Thymus (tissue), 11 donors: ENCODE measurements around the gene SFTPA1. TPM values are rescaled to one million over a fixed set of nuclear protein-coding genes. Genes with fewer than 3 reads are reported as not detected.
"Not testable (repeated sequence)": the region's sequence is repeated elsewhere in the genome, so short reads cannot be mapped to it uniquely, and the experiment has no call there.

ENCODE experiments used
- DNase-seq, 9 donors: peaks; one replicate each; pipeline ENCODE4 v3.0.0-alpha.2; 2013; ENCODE audit warnings: low spot score in 9 of 9, low read depth in 6 of 9, missing footprints in 1 of 9
- H3K27ac ChIP-seq, 2 donors: one replicate each; pipeline ENCODE4 v1.5.1; 2013; ENCODE audit warnings: control low read depth in 1 of 2, low read depth in 1 of 2, low read length in 1 of 2, mild to moderate bottlenecking in 1 of 2, moderate library complexity in 1 of 2
- H3K27me3 ChIP-seq, 2 donors: one replicate each; pipeline ENCODE4 v1.5.1; 2013; ENCODE audit warnings: low read length in 1 of 2; ENCODE audit not compliant: control insufficient read depth in 2 of 2, insufficient read depth in 1 of 2
- H3K36me3 ChIP-seq, 2 donors: one replicate each; pipeline ENCODE4 v1.5.1; 2013; ENCODE audit warnings: low read length in 1 of 2, mild to moderate bottlenecking in 1 of 2, moderate library complexity in 1 of 2; ENCODE audit not compliant: control insufficient read depth in 2 of 2, insufficient read depth in 2 of 2
- H3K4me1 ChIP-seq, 2 donors: one replicate each; pipeline ENCODE4 v1.5.1; 2013; ENCODE audit warnings: low read length in 2 of 2; ENCODE audit not compliant: control insufficient read depth in 2 of 2, insufficient read depth in 2 of 2
- H3K4me3 ChIP-seq, 2 donors: one replicate each; pipeline ENCODE4 v1.5.1; 2013; ENCODE audit warnings: low read length in 2 of 2, control low read depth in 1 of 2, mild to moderate bottlenecking in 1 of 2
- H3K9me3 ChIP-seq, 2 donors: one replicate each; pipeline ENCODE4 v1.5.1; 2013; ENCODE audit warnings: low read length in 1 of 2, mild to moderate bottlenecking in 1 of 2; ENCODE audit not compliant: control insufficient read depth in 2 of 2, insufficient read depth in 1 of 2
- WGBS: extraction: QIAGEN DNeasy Blood & Tissue Kit; methylation state at CpG from one replicate; pipeline ENCODE4 v1.1.7; 2013; 5-methylcytosine and 5-hydroxymethylcytosine counted together
- polyA plus RNA-seq: library from polyadenylated mRNA; stranded (reverse); fragments of 200-250 nt; gene quantifications from one replicate; pipeline ENCODE4 v1.2.3, GENCODE V29; 2013
- total RNA-seq: library from RNA; stranded (reverse); fragments of 120-200 nt; gene quantifications from one replicate; pipeline ENCODE4 v1.2.4, GENCODE V29; 2013
- donor health status: healthy.

Gene SFTPA1
- total and polyA plus RNA-seq, 2 donors: 1.4 to 6.4 TPM

DNA sequence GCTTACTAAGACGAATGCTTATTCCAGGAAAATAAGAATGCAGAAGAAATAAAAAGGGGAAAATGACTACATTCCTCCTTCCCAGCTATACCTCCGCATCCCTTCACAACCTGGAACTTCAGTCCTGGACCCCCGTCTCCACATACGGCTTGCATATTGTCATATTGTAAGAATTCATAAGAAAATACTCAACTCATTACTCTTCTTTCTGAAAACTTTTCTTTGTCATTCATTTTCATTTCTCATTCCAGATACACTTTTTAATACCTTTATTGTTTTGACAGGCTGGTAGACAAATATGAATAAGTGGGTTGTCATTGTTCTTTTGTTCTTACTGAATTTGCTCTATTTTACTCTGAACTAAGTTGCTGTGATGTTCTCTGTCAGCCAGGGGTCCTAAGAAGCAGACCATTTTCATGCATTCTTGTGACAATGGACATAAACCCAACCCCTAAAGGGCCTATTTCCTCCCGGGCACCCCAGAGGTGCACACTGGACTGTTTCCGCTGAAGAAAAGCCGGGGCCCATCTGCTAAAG is 27.2 kb upstream of the SFTPA1 start:
- Histone ChIP-seq H3K4me3 (no peak overlapping the region), H3K27me3 (no peaks in the 10 kb centered on the region), H3K9me3 (no peaks in the 10 kb centered on the region), H3K27ac (no peak overlapping the region), H3K36me3 (no peaks in the 10 kb centered on the region), H3K4me1 (no peaks in the 10 kb centered on the region)
- WGBS: 91% methylated on average over 7 of the region's 7 CpGs
- no peak for DNase-seq

DNA sequence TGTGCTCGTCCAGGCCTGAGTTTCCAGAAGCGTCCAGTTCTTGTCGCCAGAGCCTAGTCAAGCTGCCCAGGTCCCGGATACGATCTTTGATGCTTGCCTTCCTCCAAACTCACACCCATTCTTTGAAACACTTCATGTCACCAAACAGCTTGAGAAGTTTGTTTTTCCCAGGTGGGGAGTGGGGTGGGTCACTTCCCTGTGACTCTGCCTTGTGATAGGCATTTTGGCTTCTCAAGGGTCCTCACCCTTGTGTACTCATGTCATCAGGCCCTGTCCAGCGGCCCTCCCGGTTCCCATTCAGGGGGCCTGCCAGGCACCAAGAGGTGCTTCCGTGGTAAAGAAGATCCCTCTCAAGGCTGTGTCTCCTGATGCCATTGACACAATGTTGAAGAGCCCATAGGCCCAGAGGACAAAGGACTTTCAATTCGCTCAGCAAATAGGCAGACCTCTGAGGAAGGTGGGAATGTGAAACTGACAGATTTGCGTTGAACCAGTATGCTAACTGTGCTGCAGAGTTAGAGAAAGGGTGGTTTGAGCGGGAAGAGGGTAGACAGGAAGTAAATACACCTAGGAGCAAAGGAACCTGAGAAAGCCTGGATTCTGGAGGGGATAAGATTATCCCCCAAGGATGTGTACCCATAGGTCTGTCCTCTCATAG is 24.7 kb upstream of the SFTPA1 start:
- no peak for DNase-seq
- Histone ChIP-seq H3K4me1 (no peaks in the 10 kb centered on the region), H3K4me3 (no peak overlapping the region), H3K36me3 (no peaks in the 10 kb centered on the region), H3K9me3 (no peaks in the 10 kb centered on the region), H3K27me3 (no peaks in the 10 kb centered on the region), H3K27ac (no peak overlapping the region)
- 97% methylated on average over 11 of the region's 11 CpGs for WGBS

DNA sequence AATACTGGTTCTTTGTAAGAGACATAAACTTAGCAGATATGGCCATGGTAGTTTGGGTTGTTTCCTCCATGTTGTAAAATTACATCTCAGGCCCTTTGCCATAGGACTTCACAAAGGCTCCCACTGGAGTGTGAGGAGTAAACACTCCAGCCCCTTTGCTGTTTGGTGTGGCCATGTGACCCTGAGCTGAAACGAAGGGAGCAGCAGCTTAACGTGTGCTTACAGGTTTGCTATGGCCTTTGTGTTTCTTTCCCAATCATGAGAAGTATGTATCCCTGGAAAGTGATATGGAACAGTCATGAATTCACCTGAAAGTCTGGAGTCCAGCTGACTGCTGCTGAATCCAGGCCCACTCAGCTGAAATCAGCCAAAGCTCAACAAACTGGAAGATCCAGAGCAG is 23.8 kb upstream of the SFTPA1 start:
- H3K27ac ChIP-seq: no peak overlapping the region
- no peak overlapping the region for H3K4me3 ChIP-seq
- no peaks in the 10 kb centered on the region for H3K27me3 ChIP-seq
- DNase-seq: no peak
- 92% methylated on average over 2 of the region's 2 CpGs for WGBS
- H3K36me3 ChIP-seq: no peaks in the 10 kb centered on the region
- H3K4me1 ChIP-seq: no peaks in the 10 kb centered on the region
- H3K9me3 ChIP-seq: no peaks in the 10 kb centered on the region

DNA sequence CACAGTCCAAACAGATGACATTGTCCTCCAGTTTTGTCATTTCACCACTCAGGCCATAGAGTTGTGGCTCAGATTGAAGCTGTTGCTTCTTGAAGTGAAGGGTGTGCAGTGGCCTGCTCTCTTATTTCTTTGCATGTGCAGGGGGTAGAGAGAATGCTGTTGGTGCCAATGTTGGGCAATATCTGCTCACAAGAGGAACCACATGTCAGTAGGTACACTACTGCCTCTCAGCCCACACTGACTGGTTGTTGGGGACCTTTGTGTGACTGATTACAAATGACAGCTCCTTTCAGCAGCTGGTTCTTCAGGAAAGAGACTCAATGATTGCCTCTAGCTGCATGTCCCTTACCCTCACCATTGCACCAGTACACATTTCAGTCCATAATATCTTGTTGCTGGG is 21.9 kb upstream of the SFTPA1 start:
- H3K9me3 ChIP-seq: no peaks in the 10 kb centered on the region
- no peaks in the 10 kb centered on the region for H3K36me3 ChIP-seq
- H3K4me1 ChIP-seq: no peaks in the 10 kb centered on the region
- H3K27ac ChIP-seq: no peak overlapping the region
- DNase-seq: no peak
- H3K27me3 ChIP-seq: no peaks in the 10 kb centered on the region
- H3K4me3 ChIP-seq: no peak overlapping the region

GRCh38 chr10:79593377-79593776 is 17.4 kb upstream of the SFTPA1 start:
- Histone ChIP-seq H3K4me1 (no peaks in the 10 kb centered on the region), H3K27me3 (no peaks in the 10 kb centered on the region), H3K4me3 (no peak overlapping the region), H3K9me3 (no peaks in the 10 kb centered on the region), H3K36me3 (no peaks in the 10 kb centered on the region), H3K27ac (no peak overlapping the region)
- no peak for DNase-seq
- WGBS: 96% methylated on average over 1 of the region's 1 CpG

GRCh38 chr10:79594565-79594964 is 16.2 kb upstream of the SFTPA1 start:
- not testable (repeated sequence) for DNase-seq, H3K27me3 ChIP-seq, H3K9me3 ChIP-seq, H3K4me3 ChIP-seq, H3K27ac ChIP-seq, H3K36me3 ChIP-seq, H3K4me1 ChIP-seq
- WGBS: 97% methylated on average over 3 of the region's 3 CpGs

GRCh38 chr10:79595510-79595909 is 15.2 kb upstream of the SFTPA1 start:
- H3K9me3 ChIP-seq: no peaks in the 10 kb centered on the region
- H3K27me3 ChIP-seq: no peaks in the 10 kb centered on the region
- DNase-seq: no peak
- 79% methylated on average over 3 of the region's 3 CpGs for WGBS
- no peaks in the 10 kb centered on the region for H3K4me1 ChIP-seq
- H3K36me3 ChIP-seq: no peaks in the 10 kb centered on the region
- H3K4me3 ChIP-seq: no peak overlapping the region
- no peak overlapping the region for H3K27ac ChIP-seq

GRCh38 chr10:79599644-79600043 is 11.1 kb upstream of the SFTPA1 start:
- H3K9me3 ChIP-seq, H3K27ac ChIP-seq, H3K36me3 ChIP-seq, H3K4me1 ChIP-seq, H3K27me3 ChIP-seq, H3K4me3 ChIP-seq, DNase-seq: not testable (repeated sequence)
- WGBS: 92% methylated on average over 9 of the region's 9 CpGs

DNA sequence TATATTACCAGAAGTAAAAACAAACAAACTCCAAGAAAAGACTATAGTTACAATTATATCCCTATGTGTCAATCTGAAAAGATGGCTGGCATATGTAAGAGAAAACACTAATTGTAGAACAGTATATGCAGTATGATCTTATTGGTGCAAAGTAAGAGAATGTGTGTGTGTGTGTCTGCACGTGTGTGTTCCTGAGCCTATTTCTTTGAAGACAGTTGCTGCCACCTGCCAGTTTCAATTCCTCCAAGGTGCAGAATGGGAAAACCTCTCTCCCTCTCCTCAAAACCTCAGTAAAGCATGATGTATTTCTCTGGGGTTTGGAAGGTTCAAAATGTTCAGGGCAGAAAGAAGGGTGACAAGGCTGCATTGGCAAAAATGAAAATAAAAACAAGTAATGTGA is 8.8 kb upstream of the SFTPA1 start:
- 17% methylated on average over 1 of the region's 1 CpG for WGBS
- no peak overlapping the region for H3K27ac ChIP-seq
- H3K4me1 ChIP-seq: no peaks in the 10 kb centered on the region
- no peaks in the 10 kb centered on the region for H3K36me3 ChIP-seq
- H3K27me3 ChIP-seq: no peaks in the 10 kb centered on the region
- H3K9me3 ChIP-seq: no peaks in the 10 kb centered on the region
- no peak overlapping the region for H3K4me3 ChIP-seq
- no peak for DNase-seq
